ENCODE results near the gene EFCAB8.

The EFCAB8 gene

DNA sequence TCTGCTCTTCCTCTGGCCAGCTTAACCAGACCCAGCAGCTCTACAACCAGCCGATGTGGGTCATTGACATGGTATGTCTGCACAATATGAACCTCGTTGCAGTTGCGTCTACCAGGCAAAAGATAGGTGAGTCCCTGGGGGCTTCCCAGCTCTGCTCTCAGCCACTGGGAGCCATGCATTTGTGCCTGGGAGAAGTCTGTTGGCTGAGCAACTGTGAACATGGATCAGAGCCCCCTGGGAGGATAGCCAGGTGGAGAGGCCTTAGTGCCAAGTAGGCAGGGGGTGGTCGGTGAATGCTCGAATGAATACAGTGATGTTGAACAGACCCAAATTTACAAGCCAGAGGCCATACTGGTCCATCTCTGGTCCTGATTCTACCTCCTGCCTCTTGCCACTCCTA lies 30.6 kb downstream of the EFCAB8 start:
- in situ Hi-C loops (cut with MboI; ENCODE audit: low sequenced_read_pairs, unreplicated experiment) = no loop called here
- DNase-seq (ENCODE audit: low spot score) = no peak
- TF ChIP-seq, protein P1, sequence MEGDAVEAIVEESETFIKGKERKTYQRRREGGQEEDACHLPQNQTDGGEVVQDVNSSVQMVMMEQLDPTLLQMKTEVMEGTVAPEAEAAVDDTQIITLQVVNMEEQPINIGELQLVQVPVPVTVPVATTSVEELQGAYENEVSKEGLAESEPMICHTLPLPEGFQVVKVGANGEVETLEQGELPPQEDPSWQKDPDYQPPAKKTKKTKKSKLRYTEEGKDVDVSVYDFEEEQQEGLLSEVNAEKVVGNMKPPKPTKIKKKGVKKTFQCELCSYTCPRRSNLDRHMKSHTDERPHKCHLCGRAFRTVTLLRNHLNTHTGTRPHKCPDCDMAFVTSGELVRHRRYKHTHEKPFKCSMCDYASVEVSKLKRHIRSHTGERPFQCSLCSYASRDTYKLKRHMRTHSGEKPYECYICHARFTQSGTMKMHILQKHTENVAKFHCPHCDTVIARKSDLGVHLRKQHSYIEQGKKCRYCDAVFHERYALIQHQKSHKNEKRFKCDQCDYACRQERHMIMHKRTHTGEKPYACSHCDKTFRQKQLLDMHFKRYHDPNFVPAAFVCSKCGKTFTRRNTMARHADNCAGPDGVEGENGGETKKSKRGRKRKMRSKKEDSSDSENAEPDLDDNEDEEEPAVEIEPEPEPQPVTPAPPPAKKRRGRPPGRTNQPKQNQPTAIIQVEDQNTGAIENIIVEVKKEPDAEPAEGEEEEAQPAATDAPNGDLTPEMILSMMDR (IDR thresholded peaks at IDR 0.05; ENCODE audit: borderline replicate concordance, control extremely low read depth, extremely low read depth, insufficient read depth, missing control alignments) = no peak

DNA sequence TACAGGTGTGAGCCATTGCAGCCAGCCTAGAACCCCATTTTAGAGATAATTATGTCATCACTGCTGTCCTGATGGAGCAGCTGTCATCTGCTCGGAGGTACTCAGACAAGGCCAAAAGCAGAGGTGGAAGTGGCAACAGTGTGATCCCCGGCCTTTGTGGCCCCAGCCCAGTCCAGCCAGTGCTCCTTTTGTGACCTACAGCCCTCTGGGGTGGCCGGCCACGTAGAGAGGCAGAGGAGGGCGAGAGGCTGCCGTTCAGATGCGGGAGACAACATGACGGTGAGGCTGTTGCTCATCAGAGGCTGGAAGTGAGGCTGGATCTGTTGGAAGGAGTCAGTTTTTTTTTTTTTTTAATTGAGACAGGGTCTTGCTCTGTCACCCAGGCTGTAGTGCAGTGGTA lies 32.8 kb downstream of the EFCAB8 start:
- TF ChIP-seq, protein P1 (IDR thresholded peaks at IDR 0.05; ENCODE audit: borderline replicate concordance, control extremely low read depth, extremely low read depth, insufficient read depth, missing control alignments) = no peak
- DNase-seq (ENCODE audit: low spot score) = no peak
- in situ Hi-C loops (cut with MboI; ENCODE audit: low sequenced_read_pairs, unreplicated experiment) = no loop called here

- in situ Hi-C loops (cut with MboI; ENCODE audit: low sequenced_read_pairs, unreplicated experiment) = no loop called here
- peak; percentile 22 for DNase-seq (ENCODE audit: low spot score)
- TF ChIP-seq, protein P1 (IDR thresholded peaks at IDR 0.05; ENCODE audit: borderline replicate concordance, control extremely low read depth, extremely low read depth, insufficient read depth, missing control alignments) = no peak
These were observed 33.4 kb downstream of the EFCAB8 start for GRCh38 chr20:32891926-32892660.

DNA sequence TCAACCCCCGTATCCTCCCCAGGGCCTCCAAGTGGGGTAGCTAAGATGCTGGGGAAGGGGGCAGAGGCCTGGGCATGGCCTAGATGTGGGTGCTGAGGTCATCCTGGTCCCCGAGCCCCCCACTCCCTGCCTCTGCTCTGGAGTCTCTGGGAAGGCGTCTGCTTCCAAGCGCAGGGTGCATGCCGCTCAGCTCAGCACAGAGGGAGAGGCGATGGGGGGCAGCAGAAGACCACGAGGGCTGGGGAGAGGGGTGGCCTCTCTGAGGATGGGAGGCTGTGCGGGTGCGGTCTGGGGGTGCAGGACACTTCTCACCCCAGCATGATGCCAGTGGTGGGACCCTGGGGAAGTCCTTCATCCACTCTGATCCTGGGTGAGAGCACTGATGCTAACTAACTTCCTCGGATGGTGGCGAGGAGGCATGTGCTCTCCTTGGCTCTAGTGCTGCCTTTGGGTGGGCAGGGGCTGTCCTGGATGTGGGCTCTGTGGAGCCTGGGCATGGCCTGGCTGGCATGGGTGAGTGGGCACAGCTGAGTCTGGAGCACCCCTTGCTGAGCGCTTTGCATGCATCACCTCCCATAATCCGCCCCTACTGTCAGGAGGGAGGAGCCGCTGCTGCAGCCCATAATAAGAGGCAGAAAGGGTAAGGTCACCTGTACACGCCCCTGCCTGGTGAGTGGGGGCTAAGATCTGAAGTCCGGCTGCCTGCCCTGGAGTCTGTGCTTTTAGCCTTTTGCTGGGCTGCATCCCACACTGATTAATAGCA lies 34.7 kb downstream of the EFCAB8 start:
- in situ Hi-C loops (cut with MboI; ENCODE audit: low sequenced_read_pairs, unreplicated experiment) = no loop called here
- TF ChIP-seq, protein P1 (IDR thresholded peaks at IDR 0.05; ENCODE audit: borderline replicate concordance, control extremely low read depth, extremely low read depth, insufficient read depth, missing control alignments) = no peak
- no peak for DNase-seq (ENCODE audit: low spot score)

DNA sequence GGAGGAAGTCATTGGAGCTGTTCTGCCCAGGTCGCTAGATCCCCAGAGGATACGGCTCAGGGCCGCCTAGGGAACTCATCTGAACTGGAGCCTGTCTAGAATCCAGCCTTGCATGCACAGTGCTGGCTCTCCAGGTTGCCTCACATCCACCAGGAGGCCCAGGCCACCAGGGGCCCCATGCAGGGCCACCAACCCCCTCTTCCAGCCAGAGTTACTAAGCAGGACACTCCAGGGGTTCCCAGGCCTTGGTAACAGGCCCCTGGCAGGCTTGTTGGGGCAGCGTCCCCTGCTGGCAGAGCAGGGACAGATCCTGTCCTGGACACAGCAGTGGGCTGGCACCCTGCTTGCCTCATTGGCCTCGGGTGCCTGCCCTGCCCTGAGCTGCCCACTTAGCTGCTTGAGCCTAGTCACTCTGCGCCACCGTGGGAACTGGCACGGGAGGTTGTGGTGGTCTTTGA lies 35.3 kb downstream of the EFCAB8 start:
- in situ Hi-C loops (cut with MboI; ENCODE audit: low sequenced_read_pairs, unreplicated experiment) = no loop called here
- DNase-seq (ENCODE audit: low spot score) = peak; percentile 68
- TF ChIP-seq, protein P1 (IDR thresholded peaks at IDR 0.05; ENCODE audit: borderline replicate concordance, control extremely low read depth, extremely low read depth, insufficient read depth, missing control alignments) = peak; percentile 52

DNA sequence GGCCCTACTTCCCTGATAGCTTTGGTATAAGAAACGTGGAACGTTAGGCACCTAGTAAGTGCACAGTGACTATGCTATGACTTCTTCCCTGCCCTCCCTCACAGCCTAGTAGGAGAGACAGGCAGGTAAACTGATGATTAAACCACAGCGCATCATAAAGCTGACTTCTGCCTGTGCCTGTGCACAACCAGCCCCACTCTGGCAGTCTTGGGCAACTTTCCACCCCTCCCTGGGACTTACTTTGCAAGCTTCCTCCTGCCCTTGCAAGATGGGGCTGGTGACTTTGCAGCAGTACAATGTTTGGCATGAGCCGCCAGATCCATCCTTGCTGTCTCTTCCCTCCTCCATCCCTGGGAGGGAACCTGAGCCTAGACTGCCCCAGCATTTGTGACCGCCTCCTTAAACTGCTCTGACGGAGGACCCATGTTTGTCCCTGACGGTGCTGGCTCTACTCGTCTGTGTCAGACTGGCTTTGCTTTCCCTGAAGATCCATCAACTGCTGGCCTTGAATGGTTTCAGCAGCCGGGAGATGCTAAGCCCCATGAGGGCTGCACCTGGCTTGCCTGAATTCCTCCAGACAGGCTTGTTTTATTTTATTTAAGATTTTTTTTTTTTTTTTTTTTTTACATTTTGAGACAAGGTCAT lies 36.1 kb downstream of the EFCAB8 start:
- DNase-seq (ENCODE audit: low spot score) = no peak
- in situ Hi-C loops (cut with MboI; ENCODE audit: low sequenced_read_pairs, unreplicated experiment) = no loop called here
- TF ChIP-seq, protein P1 (IDR thresholded peaks at IDR 0.05; ENCODE audit: borderline replicate concordance, control extremely low read depth, extremely low read depth, insufficient read depth, missing control alignments) = no peak
